IMR-90 (cell line): ENCODE data around the gene PPFIBP2.

Experiments
- BHLHE40 ChIP-seq: fragments of 150-350 bp; IDR thresholded peaks from 2 replicates; pipeline ENCODE4 v1.6.1; 2016; ENCODE audit warnings: mild to moderate bottlenecking, low read depth, low read length
- CEBPB ChIP-seq: IDR thresholded peaks from 2 replicates; pipeline ENCODE4 v1.6.1; 2012; ENCODE audit warnings: low read depth, low read length, improper control_type of control experiment
- FOS ChIP-seq: fragments of 150-350 bp; IDR thresholded peaks from 2 replicates; pipeline ENCODE4 v1.6.1; 2016; ENCODE audit warnings: low read depth, low read length
- MAZ ChIP-seq: IDR thresholded peaks from 2 replicates; pipeline ENCODE4 v1.6.1; 2012; ENCODE audit warnings: low read depth, mild to moderate bottlenecking, low read length, improper control_type of control experiment, moderate library complexity, borderline replicate concordance
- MXI1 ChIP-seq: IDR thresholded peaks from 2 replicates; pipeline ENCODE4 v1.6.1; 2012; ENCODE audit warnings: low read depth, mild to moderate bottlenecking, low read length, moderate library complexity, borderline replicate concordance
- NFE2L2 ChIP-seq: fragments of 150-350 bp; IDR thresholded peaks from 2 replicates; pipeline ENCODE4 v1.6.1; 2016; ENCODE audit warnings: low read depth, mild to moderate bottlenecking, low read length
- POLR2A ChIP-seq: IDR thresholded peaks from 2 replicates; pipeline ENCODE4 v1.6.1; 2012; ENCODE audit warnings: mild to moderate bottlenecking, low read depth, low read length
- RAD21 ChIP-seq: IDR thresholded peaks from 2 replicates; pipeline ENCODE4 v1.6.1; 2012; ENCODE audit warnings: low read length, improper control_type of control experiment
- RCOR1 ChIP-seq: IDR thresholded peaks from 2 replicates; pipeline ENCODE4 v1.6.1; 2012; ENCODE audit warnings: mild to moderate bottlenecking, low read length, improper control_type of control experiment; ENCODE audit not compliant: insufficient replicate concordance
- RFX5 ChIP-seq: IDR thresholded peaks from 2 replicates; pipeline ENCODE4 v1.8.0; 2012; ENCODE audit warnings: low read depth, mild to moderate bottlenecking, low read length, moderate library complexity
- SMC3 ChIP-seq: fragments of 150-350 bp; IDR thresholded peaks from 2 replicates; pipeline ENCODE4 v1.6.1; 2016; ENCODE audit warnings: low read depth, mild to moderate bottlenecking, antibody characterized with exemption, low read length, moderate library complexity
- TF ChIP-seq, protein P1 (sequence below): conservative IDR thresholded peaks from 2 replicates; pipeline ENCODE4 v1.5.1; 2012; ENCODE audit warnings: mild to moderate bottlenecking, low read depth, low read length, improper control_type of control experiment
- TF ChIP-seq, protein P2 (sequence below): fragments of 150-350 bp; IDR thresholded peaks from 2 replicates; pipeline ENCODE4 v1.6.1; 2017; ENCODE audit warnings: mild to moderate bottlenecking, antibody characterized with exemption, low read length, low read depth

DNA sequence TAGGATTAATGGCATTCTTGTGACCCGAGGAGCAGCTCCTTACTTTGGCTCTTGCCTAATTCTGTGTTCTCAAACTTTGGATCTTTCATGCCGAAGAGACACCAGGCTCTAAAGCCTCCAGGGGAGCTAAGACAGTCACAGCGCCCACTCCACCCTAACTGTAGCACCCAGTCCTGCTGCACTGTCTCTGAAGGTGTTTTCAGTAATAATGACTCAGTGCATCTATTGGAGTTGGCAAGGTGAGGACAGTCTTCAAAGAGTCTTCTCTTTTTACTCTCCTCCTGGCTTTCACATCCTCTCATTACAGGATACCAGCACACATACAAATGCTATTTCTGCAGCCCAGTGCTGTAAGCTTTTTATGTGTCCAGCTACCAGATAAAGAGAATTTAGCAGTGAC, 69.4 kb downstream of the PPFIBP2 start:
- TF ChIP-seq, protein P1, sequence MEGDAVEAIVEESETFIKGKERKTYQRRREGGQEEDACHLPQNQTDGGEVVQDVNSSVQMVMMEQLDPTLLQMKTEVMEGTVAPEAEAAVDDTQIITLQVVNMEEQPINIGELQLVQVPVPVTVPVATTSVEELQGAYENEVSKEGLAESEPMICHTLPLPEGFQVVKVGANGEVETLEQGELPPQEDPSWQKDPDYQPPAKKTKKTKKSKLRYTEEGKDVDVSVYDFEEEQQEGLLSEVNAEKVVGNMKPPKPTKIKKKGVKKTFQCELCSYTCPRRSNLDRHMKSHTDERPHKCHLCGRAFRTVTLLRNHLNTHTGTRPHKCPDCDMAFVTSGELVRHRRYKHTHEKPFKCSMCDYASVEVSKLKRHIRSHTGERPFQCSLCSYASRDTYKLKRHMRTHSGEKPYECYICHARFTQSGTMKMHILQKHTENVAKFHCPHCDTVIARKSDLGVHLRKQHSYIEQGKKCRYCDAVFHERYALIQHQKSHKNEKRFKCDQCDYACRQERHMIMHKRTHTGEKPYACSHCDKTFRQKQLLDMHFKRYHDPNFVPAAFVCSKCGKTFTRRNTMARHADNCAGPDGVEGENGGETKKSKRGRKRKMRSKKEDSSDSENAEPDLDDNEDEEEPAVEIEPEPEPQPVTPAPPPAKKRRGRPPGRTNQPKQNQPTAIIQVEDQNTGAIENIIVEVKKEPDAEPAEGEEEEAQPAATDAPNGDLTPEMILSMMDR: no peak
- TF ChIP-seq POLR2A (no peak), CEBPB (no peak), RAD21 (no peak), BHLHE40 (no peak), RFX5 (no peak), MXI1 (no peak), MAZ (no peak), SMC3 (no peak), FOS (no peak), RCOR1 (no peak), NFE2L2 (no peak)
- TF ChIP-seq, protein P2, sequence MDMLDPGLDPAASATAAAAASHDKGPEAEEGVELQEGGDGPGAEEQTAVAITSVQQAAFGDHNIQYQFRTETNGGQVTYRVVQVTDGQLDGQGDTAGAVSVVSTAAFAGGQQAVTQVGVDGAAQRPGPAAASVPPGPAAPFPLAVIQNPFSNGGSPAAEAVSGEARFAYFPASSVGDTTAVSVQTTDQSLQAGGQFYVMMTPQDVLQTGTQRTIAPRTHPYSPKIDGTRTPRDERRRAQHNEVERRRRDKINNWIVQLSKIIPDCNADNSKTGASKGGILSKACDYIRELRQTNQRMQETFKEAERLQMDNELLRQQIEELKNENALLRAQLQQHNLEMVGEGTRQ: no peak
